ENCODE data around the gene PPIL4. TPM values are rescaled to one million over a fixed set of nuclear protein-coding genes. Genes with fewer than 3 reads are reported as not detected.

Gene PPIL4
- total and polyA plus RNA-seq, 2 donors (not counting 1 experiment from before 2014, with no cell fraction given), result 3.1 to 34.3 TPM

DNA sequence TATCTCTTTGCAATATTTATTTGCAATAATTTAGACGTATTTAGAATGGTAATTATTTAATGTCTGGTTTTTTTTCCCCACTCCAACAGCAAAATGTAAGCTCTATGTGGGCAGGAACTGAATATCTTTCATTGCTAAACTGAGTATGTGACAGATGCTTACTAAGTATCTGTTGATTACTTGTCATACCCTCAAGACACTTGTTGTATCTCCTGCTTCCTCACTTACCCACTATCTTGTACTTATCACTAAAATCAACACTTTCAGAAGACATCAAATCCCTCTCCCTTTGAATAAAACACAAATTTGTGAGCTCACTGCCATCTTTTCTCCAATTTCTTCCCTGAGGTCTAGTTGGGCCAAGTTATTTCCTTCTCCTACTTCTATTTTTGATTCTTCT lies 30.3 kb downstream of the PPIL4 start:
- ATAC-seq (ENCODE audit: low read depth) (no peak), DNase-seq (no peak)
- peaks cover 12 to 49% of the 10 kb centered on the region in 2 experiments for H3K36me3 ChIP-seq (replicated peaks in 1 of 2; ENCODE audit: control extremely low read depth in 1 of 2, control insufficient read depth in 1 of 2, extremely low read depth in 1 of 2, insufficient read depth in 2 of 2, low read length in 1 of 2)
- H3K4me2 ChIP-seq (replicated peaks; ENCODE audit: low read depth, low read length, poor library complexity, severe bottlenecking), result no peak overlapping the region
- ChIA-PET CTCF (interaction anchor here (0.5 to 7.5 kb wide), 17 partner anchors 10 to 486 kb away, joined by 3 to 104 read pairs (median 10); no protein-coding TSS in a partner anchor), POLR2A (interaction anchor here (1.1 to 1.2 kb wide), 2 partner anchors 51 to 198 kb away, joined by 3 read pairs; partner anchors contain the start of genes GINM1 and TAB2)
- H3K4me1 ChIP-seq (ENCODE audit: control insufficient read depth in 2 of 2, insufficient read depth in 2 of 2, low read length in 2 of 2), result peaks cover 0 to 3% of the 10 kb centered on the region in 2 donors
- H2AFZ ChIP-seq (ENCODE audit: insufficient read depth, low read depth, low read length, poor library complexity, severe bottlenecking), result no peak overlapping the region
- no peaks in the 10 kb centered on the region for H3K27me3 Mint-ChIP-seq
- no peak overlapping the region for H3K9ac ChIP-seq (ENCODE audit: low read length)
- H3K4me1 Mint-ChIP-seq, result peaks cover 12% of the 10 kb centered on the region
- intact Hi-C loops (cut with micrococcal nuclease), result no loop called here
- whole genome bisulfite sequencing (ENCODE audit: insufficient coverage), result no CpG with 5 or more reads among the region's 1 CpG
- H3K4me3 Mint-ChIP-seq, result no peak overlapping the region
- H3K27ac Mint-ChIP-seq, result no peak overlapping the region
- H3K27me3 ChIP-seq (replicated peaks in 1 of 4; ENCODE audit: control extremely low read depth in 1 of 4, control insufficient read depth in 3 of 4, insufficient read depth in 4 of 4, low read length in 3 of 4), result no peaks in the 10 kb centered on the region
- TF ChIP-seq, protein P1, sequence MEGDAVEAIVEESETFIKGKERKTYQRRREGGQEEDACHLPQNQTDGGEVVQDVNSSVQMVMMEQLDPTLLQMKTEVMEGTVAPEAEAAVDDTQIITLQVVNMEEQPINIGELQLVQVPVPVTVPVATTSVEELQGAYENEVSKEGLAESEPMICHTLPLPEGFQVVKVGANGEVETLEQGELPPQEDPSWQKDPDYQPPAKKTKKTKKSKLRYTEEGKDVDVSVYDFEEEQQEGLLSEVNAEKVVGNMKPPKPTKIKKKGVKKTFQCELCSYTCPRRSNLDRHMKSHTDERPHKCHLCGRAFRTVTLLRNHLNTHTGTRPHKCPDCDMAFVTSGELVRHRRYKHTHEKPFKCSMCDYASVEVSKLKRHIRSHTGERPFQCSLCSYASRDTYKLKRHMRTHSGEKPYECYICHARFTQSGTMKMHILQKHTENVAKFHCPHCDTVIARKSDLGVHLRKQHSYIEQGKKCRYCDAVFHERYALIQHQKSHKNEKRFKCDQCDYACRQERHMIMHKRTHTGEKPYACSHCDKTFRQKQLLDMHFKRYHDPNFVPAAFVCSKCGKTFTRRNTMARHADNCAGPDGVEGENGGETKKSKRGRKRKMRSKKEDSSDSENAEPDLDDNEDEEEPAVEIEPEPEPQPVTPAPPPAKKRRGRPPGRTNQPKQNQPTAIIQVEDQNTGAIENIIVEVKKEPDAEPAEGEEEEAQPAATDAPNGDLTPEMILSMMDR (IDR thresholded peaks at IDR 0.05), result no peak
- no peak for TF ChIP-seq EZH2 (IDR thresholded peaks at IDR 0.05; ENCODE audit: borderline replicate concordance, insufficient read depth, low read depth, low read length, poor library complexity, severe bottlenecking)
- no peaks in the 10 kb centered on the region for H3K9me3 ChIP-seq (ENCODE audit: control extremely low read depth in 1 of 3, control insufficient read depth in 2 of 3, insufficient read depth in 1 of 3, low read length in 2 of 3)
- H3K79me2 ChIP-seq (ENCODE audit: control insufficient read depth, insufficient read depth, low read length), result peaks cover 32% of the 10 kb centered on the region
- no peak overlapping the region for H3K4me3 ChIP-seq (ENCODE audit: control extremely low read depth in 1 of 5, extremely low read depth in 1 of 5, insufficient read depth in 1 of 5, low read depth in 2 of 5, low read length in 4 of 5)
- no peaks in the 10 kb centered on the region for H3K9me3 Mint-ChIP-seq (ENCODE audit: insufficient read depth)
- H4K20me1 ChIP-seq (ENCODE audit: control insufficient read depth, insufficient read depth, low read length, poor library complexity, severe bottlenecking), result no peaks in the 10 kb centered on the region
- no peak overlapping the region for H3K27ac ChIP-seq (ENCODE audit: low read length in 2 of 2)

DNA sequence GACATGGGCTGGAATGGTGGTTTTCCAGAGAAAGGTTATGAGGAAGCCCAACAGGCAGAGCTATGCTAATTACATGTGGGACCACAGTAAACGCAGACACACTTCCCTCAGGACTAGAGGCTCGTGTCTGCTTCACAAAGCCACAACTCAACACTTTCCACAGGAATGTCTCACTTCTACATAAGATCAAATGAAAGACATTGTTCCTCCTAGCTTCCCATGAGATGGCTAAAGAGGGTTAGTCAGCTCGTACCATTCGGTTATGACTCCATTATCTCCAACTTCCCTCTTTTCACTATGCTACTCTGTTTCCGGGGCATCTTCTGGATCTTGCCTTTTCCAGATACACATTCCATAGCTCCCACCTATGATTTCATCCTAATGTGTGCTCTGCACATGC lies 31.9 kb downstream of the PPIL4 start:
- ATAC-seq (ENCODE audit: low read depth) (no peak), DNase-seq (no peak)
- peaks cover 32% of the 10 kb centered on the region for H3K79me2 ChIP-seq (ENCODE audit: control insufficient read depth, insufficient read depth, low read length)
- H3K4me3 ChIP-seq (ENCODE audit: control extremely low read depth in 1 of 5, extremely low read depth in 1 of 5, insufficient read depth in 1 of 5, low read depth in 2 of 5, low read length in 4 of 5), result no peak overlapping the region
- no peaks in the 10 kb centered on the region for H3K27me3 ChIP-seq (replicated peaks in 1 of 4; ENCODE audit: control extremely low read depth in 1 of 4, control insufficient read depth in 3 of 4, insufficient read depth in 4 of 4, low read length in 3 of 4)
- no peak overlapping the region for H3K27ac ChIP-seq (ENCODE audit: low read length in 2 of 2)
- H3K4me1 ChIP-seq (ENCODE audit: control insufficient read depth in 2 of 2, insufficient read depth in 2 of 2, low read length in 2 of 2), result peaks cover 0 to 3% of the 10 kb centered on the region in 2 donors
- no peak overlapping the region for H3K4me2 ChIP-seq (replicated peaks; ENCODE audit: low read depth, low read length, poor library complexity, severe bottlenecking)
- no peaks in the 10 kb centered on the region for H3K9me3 ChIP-seq (ENCODE audit: control extremely low read depth in 1 of 3, control insufficient read depth in 2 of 3, insufficient read depth in 1 of 3, low read length in 2 of 3)
- CTCF ChIA-PET, result interaction anchor here (0.7 to 7.5 kb wide), 11 partner anchors 9 to 484 kb away, joined by 3 to 104 read pairs (median 3); no protein-coding TSS in a partner anchor
- H3K36me3 ChIP-seq (replicated peaks in 1 of 2; ENCODE audit: control extremely low read depth in 1 of 2, control insufficient read depth in 1 of 2, extremely low read depth in 1 of 2, insufficient read depth in 2 of 2, low read length in 1 of 2), result peaks cover 9 to 38% of the 10 kb centered on the region in 2 experiments
- TF ChIP-seq EZH2 (IDR thresholded peaks at IDR 0.05; ENCODE audit: borderline replicate concordance, insufficient read depth, low read depth, low read length, poor library complexity, severe bottlenecking), result no peak
- TF ChIP-seq, protein P1 (IDR thresholded peaks at IDR 0.05), result no peak
- 98% methylated on average over 3 of the region's 5 CpGs for WGBS (ENCODE audit: insufficient coverage)
- H3K9me3 Mint-ChIP-seq (ENCODE audit: insufficient read depth), result no peaks in the 10 kb centered on the region
- peak overlapping the region; percentile 46 for H3K27ac Mint-ChIP-seq
- H3K27me3 Mint-ChIP-seq, result no peaks in the 10 kb centered on the region
- H2AFZ ChIP-seq (ENCODE audit: insufficient read depth, low read depth, low read length, poor library complexity, severe bottlenecking), result no peak overlapping the region
- POLR2A ChIA-PET, result interaction anchor here (0.9 kb wide), 1 partner anchor 29 kb away, joined by 5 read pairs; the partner anchor contains the start of gene ZC3H12D
- no peaks in the 10 kb centered on the region for H4K20me1 ChIP-seq (ENCODE audit: control insufficient read depth, insufficient read depth, low read length, poor library complexity, severe bottlenecking)
- intact Hi-C loops (cut with micrococcal nuclease), result no loop called here
- H3K4me3 Mint-ChIP-seq, result no peak overlapping the region
- H3K9ac ChIP-seq (ENCODE audit: low read length), result no peak overlapping the region
- H3K4me1 Mint-ChIP-seq, result peaks cover 8% of the 10 kb centered on the region

Measured in B cell (primary cell).